SU-DHL-6 (cell line): Measurements from ENCODE around the gene UQCR10.

Experiments used
- H2AFZ ChIP-seq: fragments of 200-600 bp; sonication (generic); 2 replicates; pipeline ENCODE4 v1.6.1; 2014; ENCODE audit warnings: low read depth, mild to moderate bottlenecking, moderate library complexity, mixed read lengths, antibody characterized with exemption, low read length; ENCODE audit not compliant: severe bottlenecking
- H3F3A ChIP-seq: fragments of 200-600 bp; shearing (Covaris generic); 2 replicates; pipeline ENCODE4 v1.6.0; 2016; ENCODE audit warnings: antibody characterized with exemption, mild to moderate bottlenecking; ENCODE audit not compliant: insufficient read depth
- H3K27ac ChIP-seq: fragments of 200-600 bp; sonication (generic); 2 replicates; pipeline ENCODE4 v1.5.1; 2016; ENCODE audit warnings: low read depth, mild to moderate bottlenecking, low read length, moderate library complexity, mixed read lengths
- H3K27me3 ChIP-seq: fragments of 200-600 bp; sonication (generic), shearing (Covaris generic); 2 replicates; pipeline ENCODE4 v1.6.0; 2014; ENCODE audit warnings: mild to moderate bottlenecking, low read length
- H3K36me3 ChIP-seq: fragments of 200-600 bp; sonication (generic); 2 replicates; pipeline ENCODE4 v1.6.1; 2014; ENCODE audit warnings: mild to moderate bottlenecking, low read length, mixed read lengths
- H3K4me2 ChIP-seq: fragments of 300-600, 200-600 bp; shearing (Covaris generic), sonication (generic); 2 replicates; pipeline ENCODE4 v1.6.0; 2014; ENCODE audit warnings: low read length, low read depth, mild to moderate bottlenecking; ENCODE audit not compliant: poor library complexity, severe bottlenecking
- H3K4me3 ChIP-seq: fragments of 200-600 bp; sonication (generic); 2 replicates; pipeline ENCODE4 v1.5.1; 2014; ENCODE audit warnings: antibody characterized with exemption, low read length, mild to moderate bottlenecking, mixed read lengths; ENCODE audit not compliant: insufficient read depth, poor library complexity, severe bottlenecking
- H3K79me2 ChIP-seq: fragments of 200-600 bp; sonication (generic); 2 replicates; pipeline ENCODE4 v1.6.1; 2014; ENCODE audit warnings: mild to moderate bottlenecking, low read length, moderate library complexity; ENCODE audit not compliant: insufficient read depth
- H3K9ac ChIP-seq: fragments of 200-600 bp; sonication (generic); 2 replicates; pipeline ENCODE4 v1.7.0; 2014; ENCODE audit warnings: mild to moderate bottlenecking, low read length
- H3K9me2 ChIP-seq: fragments of 200-600 bp; sonication (generic); replicated peaks from 2 replicates; pipeline ENCODE4 v1.6.1; 2014; ENCODE audit warnings: low read length; ENCODE audit not compliant: insufficient read depth
- H3K9me3 ChIP-seq: fragments of 200-600 bp; sonication (generic); 2 replicates; pipeline ENCODE4 v1.6.1; 2014; ENCODE audit warnings: low read length, mixed read lengths; ENCODE audit not compliant: insufficient read depth
- H4K20me1 ChIP-seq: fragments of 200-600 bp; sonication (generic); 2 replicates; pipeline ENCODE4 v1.6.1; 2014; ENCODE audit warnings: low read depth, mild to moderate bottlenecking, antibody characterized with exemption, low read length, moderate library complexity, mixed read lengths
- CTCF ChIP-seq: fragments of 200-600 bp; sonication (generic); IDR thresholded peaks from one replicate; pipeline ENCODE4 v1.5.1; 2017; ENCODE audit warnings: antibody characterized with exemption, mild to moderate bottlenecking, low read length, moderate library complexity; ENCODE audit not compliant: insufficient read depth, poor library complexity, severe bottlenecking
- EZH2phosphoT487 ChIP-seq: fragments of 200-600 bp; sonication (generic), shearing (Covaris generic); conservative IDR thresholded peaks from 2 replicates; pipeline ENCODE4 v1.6.1; 2018; ENCODE audit warnings: mild to moderate bottlenecking, antibody characterized with exemption, low read length, moderate library complexity, mixed read lengths

Gene UQCR10

GRCh38 chr22:29803190-29803589 is 36.0 kb downstream of the UQCR10 start:
- H3K36me3 ChIP-seq = peaks cover 5% of the 10 kb centered on the region; the same call in 1 of the 2 replicates
- no peaks in the 10 kb centered on the region for H3K9me3 ChIP-seq
- no peak for TF ChIP-seq EZH2phosphoT487

GRCh38 chr22:29804985-29805384 is 37.8 kb downstream of the UQCR10 start:
- H3F3A ChIP-seq = no peaks in the 10 kb centered on the region
- no peak overlapping the region for H3K4me2 ChIP-seq
- H4K20me1 ChIP-seq = no peaks in the 10 kb centered on the region
- H3K27me3 ChIP-seq = no peaks in the 10 kb centered on the region
- no peak overlapping the region for H3K4me3 ChIP-seq
- peaks cover 5% of the 10 kb centered on the region; the same call in 1 of the 2 replicates for H3K36me3 ChIP-seq
- H3K9me2 ChIP-seq = no peaks in the 10 kb centered on the region
- H3K9ac ChIP-seq = no peak overlapping the region
- H2AFZ ChIP-seq = no peak overlapping the region
- no peak for TF ChIP-seq EZH2phosphoT487
- no peak for TF ChIP-seq CTCF
- H3K9me3 ChIP-seq = no peaks in the 10 kb centered on the region
- H3K79me2 ChIP-seq = no peaks in the 10 kb centered on the region
- no peak overlapping the region for H3K27ac ChIP-seq

More at GRCh38 chr22:29803190-29803589, 36.0 kb downstream of the UQCR10 start:
- H2AFZ ChIP-seq = no peak overlapping the region
- no peaks in the 10 kb centered on the region for H3F3A ChIP-seq
- no peak overlapping the region for H3K9ac ChIP-seq
- no peaks in the 10 kb centered on the region for H3K9me2 ChIP-seq
- no peak overlapping the region for H3K4me2 ChIP-seq
- H3K4me3 ChIP-seq = no peak overlapping the region
- no peaks in the 10 kb centered on the region for H3K27me3 ChIP-seq
- no peak overlapping the region for H3K27ac ChIP-seq
- H3K79me2 ChIP-seq = no peaks in the 10 kb centered on the region
- H4K20me1 ChIP-seq = no peaks in the 10 kb centered on the region

- Histone ChIP-seq H3K9me3 (no peaks in the 10 kb centered on the region), H3K9ac (no peak overlapping the region), H3K9me2 (no peaks in the 10 kb centered on the region), H3F3A (no peaks in the 10 kb centered on the region), H3K4me3 (no peak overlapping the region), H4K20me1 (no peaks in the 10 kb centered on the region), H3K27ac (no peak overlapping the region), H3K27me3 (no peaks in the 10 kb centered on the region), H2AFZ (no peak overlapping the region), H3K4me2 (no peak overlapping the region), H3K79me2 (no peaks in the 10 kb centered on the region), H3K36me3 (no peaks in the 10 kb centered on the region; the same call in 1 of the 2 replicates)
- no peak for TF ChIP-seq EZH2phosphoT487
- TF ChIP-seq CTCF = no peak
Observed at GRCh38 chr22:29806196-29806595, 39.0 kb downstream of the UQCR10 start.

- no peaks in the 10 kb centered on the region for H3K9me2 ChIP-seq
- H3K9ac ChIP-seq = no peak overlapping the region
- H4K20me1 ChIP-seq = no peaks in the 10 kb centered on the region
- H3K4me3 ChIP-seq = no peak overlapping the region
- no peak overlapping the region for H3K27ac ChIP-seq
- H2AFZ ChIP-seq = no peak overlapping the region
- H3K9me3 ChIP-seq = no peaks in the 10 kb centered on the region
- H3K27me3 ChIP-seq = no peaks in the 10 kb centered on the region
- TF ChIP-seq EZH2phosphoT487 = no peak
- TF ChIP-seq CTCF = no peak
- no peaks in the 10 kb centered on the region for H3K79me2 ChIP-seq
- no peak overlapping the region for H3K4me2 ChIP-seq
- H3F3A ChIP-seq = no peaks in the 10 kb centered on the region
- no peaks in the 10 kb centered on the region; the same call in 1 of the 2 replicates for H3K36me3 ChIP-seq
Observed at GRCh38 chr22:29810216-29810615, 43.0 kb downstream of the UQCR10 start.
